K562 (cell line): ENCODE data around the gene TSTD1.
A peak's percentile ranks its signal among the peaks of the same experiment; 100 is the strongest.

ENCODE experiments used
- TF ChIP-seq, protein P1 (sequence below), 3 experiments: fragments of 200-800 bp in 1 of 3; fragments of 250-450 bp in 1 of 3; fragments of 450-650 bp in 1 of 3; sonication (Bioruptor Pico) in 1 of 3; sonication (Bioruptor generic) in 1 of 3; formaldehyde crosslinking in 1 of 3; IDR thresholded peaks; 2 replicates each; pipeline versions ENCODE4 v1.6.1 to v1.8.0; 2016 to 2022; ENCODE audit warnings: mild to moderate bottlenecking in 2 of 3, missing genetic modification characterization in 2 of 3, missing compliant biosample characterization in 1 of 3, moderate library complexity in 1 of 3
- TF ChIP-seq, protein P2 (sequence below): fragments of 250-450 bp; sonication (Bioruptor Pico); IDR thresholded peaks from 2 replicates; pipeline ENCODE4 v1.9.0; 2021; ENCODE audit warnings: mild to moderate bottlenecking, inconsistent platforms

DNA sequence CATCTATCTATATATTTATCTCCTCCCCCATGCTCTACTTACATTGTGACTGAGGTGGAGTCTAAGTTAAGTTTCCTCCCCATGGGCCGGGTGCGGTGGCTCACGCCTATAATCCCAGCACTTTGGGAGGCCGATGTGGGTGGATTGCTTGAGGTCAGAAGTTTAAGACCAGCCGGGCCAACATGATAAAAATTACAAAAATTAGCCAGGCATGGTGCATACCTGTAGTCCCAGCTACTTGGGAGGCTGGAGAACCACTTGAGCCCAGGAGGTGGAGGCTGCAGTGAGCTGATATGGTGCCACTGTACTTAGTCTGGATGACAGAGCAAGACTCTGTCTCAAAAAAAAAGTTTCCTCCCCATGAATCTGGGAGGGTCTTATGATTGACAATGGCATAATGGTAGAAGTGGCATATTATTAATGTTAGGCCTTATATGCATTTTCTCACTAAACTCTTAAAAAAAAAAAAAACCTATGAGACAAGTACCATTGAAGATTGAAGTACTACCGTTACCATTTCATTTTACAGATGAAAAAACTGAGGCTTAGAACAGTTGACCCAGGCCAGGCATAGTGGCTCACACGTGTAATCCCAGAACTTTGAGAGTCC is 29.1 kb downstream of the TSTD1 start:
- TF ChIP-seq, protein P1, sequence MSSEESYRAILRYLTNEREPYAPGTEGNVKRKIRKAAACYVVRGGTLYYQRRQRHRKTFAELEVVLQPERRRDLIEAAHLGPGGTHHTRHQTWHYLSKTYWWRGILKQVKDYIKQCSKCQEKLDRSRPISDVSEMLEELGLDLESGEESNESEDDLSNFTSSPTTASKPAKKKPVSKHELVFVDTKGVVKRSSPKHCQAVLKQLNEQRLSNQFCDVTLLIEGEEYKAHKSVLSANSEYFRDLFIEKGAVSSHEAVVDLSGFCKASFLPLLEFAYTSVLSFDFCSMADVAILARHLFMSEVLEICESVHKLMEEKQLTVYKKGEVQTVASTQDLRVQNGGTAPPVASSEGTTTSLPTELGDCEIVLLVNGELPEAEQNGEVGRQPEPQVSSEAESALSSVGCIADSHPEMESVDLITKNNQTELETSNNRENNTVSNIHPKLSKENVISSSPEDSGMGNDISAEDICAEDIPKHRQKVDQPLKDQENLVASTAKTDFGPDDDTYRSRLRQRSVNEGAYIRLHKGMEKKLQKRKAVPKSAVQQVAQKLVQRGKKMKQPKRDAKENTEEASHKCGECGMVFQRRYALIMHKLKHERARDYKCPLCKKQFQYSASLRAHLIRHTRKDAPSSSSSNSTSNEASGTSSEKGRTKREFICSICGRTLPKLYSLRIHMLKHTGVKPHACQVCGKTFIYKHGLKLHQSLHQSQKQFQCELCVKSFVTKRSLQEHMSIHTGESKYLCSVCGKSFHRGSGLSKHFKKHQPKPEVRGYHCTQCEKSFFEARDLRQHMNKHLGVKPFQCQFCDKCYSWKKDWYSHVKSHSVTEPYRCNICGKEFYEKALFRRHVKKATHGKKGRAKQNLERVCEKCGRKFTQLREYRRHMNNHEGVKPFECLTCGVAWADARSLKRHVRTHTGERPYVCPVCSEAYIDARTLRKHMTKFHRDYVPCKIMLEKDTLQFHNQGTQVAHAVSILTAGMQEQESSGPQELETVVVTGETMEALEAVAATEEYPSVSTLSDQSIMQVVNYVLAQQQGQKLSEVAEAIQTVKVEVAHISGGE (CRISPR knock-in tag; IDR thresholded peaks at IDR 0.05), result peak in 1 of 3 experiments; percentile 51; a peak in 1 of 6 replicates
- TF ChIP-seq, protein P2, sequence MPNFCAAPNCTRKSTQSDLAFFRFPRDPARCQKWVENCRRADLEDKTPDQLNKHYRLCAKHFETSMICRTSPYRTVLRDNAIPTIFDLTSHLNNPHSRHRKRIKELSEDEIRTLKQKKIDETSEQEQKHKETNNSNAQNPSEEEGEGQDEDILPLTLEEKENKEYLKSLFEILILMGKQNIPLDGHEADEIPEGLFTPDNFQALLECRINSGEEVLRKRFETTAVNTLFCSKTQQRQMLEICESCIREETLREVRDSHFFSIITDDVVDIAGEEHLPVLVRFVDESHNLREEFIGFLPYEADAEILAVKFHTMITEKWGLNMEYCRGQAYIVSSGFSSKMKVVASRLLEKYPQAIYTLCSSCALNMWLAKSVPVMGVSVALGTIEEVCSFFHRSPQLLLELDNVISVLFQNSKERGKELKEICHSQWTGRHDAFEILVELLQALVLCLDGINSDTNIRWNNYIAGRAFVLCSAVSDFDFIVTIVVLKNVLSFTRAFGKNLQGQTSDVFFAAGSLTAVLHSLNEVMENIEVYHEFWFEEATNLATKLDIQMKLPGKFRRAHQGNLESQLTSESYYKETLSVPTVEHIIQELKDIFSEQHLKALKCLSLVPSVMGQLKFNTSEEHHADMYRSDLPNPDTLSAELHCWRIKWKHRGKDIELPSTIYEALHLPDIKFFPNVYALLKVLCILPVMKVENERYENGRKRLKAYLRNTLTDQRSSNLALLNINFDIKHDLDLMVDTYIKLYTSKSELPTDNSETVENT (CRISPR knock-in tag), result no peak
